Activated gamma-delta T cell treated with Interleukin-2 at 50 U/mL for 16 hours (primary cell): ENCODE results near the gene EIF3I.
A peak's percentile ranks its signal among the peaks of the same experiment; 100 is the strongest.

ENCODE experiments used
- DNase-seq: peaks from one replicate; pipeline ENCODE4 v3.0.0-alpha.2; 2020

EIF3I gene

GRCh38 chr1:32221980-32222755, at the start of gene EIF3I, which contains the start of gene TMEM234:
Gene EIF3I, plus strand, starts transcription at chr1:32222407. Its CDS starts 35 bp downstream, at chr1:32222442.
Gene TMEM234, minus strand, starts transcription at chr1:32222353. Its CDS starts 31 bp downstream, at chr1:32222322.
- DNase-seq: peak; percentile 92

DNA sequence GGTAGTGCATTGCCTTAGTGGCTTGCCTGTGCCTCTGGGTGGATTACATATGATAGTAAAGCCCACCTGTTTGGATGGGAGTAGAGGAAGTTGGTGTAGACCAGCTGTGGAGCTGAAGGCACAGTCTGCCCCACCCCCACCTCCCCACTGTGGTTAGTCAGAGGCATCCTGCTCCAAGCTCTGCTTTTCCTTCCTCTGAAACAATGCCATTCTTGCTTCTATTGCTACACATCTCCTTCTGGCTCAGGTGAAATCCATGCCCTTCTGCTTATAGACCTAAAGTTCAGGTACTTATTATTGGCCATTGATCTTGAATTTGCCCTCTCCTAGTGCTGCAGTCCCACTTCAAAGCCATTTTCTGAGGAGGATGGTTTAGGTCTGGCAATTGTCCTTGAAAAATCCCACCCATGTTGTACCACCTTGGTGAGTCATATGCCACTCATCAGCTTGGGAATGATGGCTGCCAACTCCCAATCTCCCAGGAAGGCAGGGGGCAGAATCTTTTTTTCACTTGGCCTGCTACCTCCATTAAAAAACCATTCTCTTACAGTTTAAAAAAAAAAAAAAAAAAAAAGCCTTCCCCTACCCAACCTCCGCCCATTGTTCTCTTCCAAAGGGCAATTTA, 49.5 kb upstream of the EIF3I start:
- no peak for DNase-seq

- DNase-seq: no peak
These were observed 43.6 kb upstream of the EIF3I start for GRCh38 chr1:32178380-32179192.

DNA sequence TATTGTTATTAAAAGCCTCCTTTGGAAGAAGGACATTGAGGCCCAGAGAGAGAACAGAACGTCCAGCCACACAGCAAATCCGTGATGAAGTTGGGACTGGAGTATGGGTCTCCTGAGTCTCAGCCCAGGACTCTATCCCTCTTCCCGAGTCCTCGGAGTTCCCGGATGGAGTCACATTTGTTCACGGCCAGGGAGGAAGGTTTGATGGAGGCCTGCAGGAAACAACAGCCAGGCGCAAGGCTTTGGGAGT, 43.1 kb upstream of the EIF3I start:
- DNase-seq: no peak

DNA sequence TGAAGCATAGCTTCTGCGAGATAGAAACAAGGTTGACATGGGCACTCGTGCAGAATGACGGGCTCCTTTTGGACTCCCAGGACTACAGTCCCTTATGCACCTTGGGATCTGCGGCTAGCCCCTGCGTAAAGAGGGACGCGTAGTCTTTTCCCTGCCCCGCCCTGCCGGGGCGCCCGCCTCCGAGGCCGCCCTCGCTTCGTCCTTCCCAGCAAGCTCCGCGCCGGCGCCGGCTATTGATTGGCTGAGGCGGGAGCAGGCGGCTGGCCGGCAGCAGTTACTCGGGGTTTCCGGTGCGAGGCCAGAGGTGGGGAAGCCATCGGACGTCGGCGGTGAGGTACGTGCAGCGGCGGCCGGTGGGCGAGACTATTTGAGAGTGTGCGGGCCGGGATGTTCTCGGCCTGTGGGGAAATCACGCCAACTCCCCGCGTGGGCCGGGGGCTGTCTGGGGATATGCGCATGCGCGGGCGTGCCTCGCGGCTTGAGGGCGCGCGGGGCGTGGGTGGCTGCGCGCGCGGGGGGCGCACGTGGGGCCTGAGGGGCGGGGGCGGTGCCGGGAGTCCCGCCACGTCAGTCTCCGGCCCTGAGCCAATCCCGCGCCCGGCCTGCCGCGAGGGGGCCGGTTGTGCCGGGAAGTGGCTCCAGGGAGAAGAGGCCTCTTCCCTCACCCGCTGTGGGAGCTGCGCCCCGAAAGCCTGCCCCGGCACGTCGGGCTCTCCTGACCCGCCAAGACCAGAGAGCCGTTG, 42.6 kb upstream of the EIF3I start, which contains the start of gene TXLNA:
TXLNA (plus strand) TSS at position 233 of the 743 bp plus-strand sequence. CDS start 671 bp downstream, outside the sequence.
- DNase-seq: peak; percentile 83

- DNase-seq: peak; percentile 19
These were observed 41.8 kb upstream of the EIF3I start for GRCh38 chr1:32180186-32181060.

- no peak for DNase-seq
These were observed 41.1 kb upstream of the EIF3I start for GRCh38 chr1:32181065-32181464.

DNA sequence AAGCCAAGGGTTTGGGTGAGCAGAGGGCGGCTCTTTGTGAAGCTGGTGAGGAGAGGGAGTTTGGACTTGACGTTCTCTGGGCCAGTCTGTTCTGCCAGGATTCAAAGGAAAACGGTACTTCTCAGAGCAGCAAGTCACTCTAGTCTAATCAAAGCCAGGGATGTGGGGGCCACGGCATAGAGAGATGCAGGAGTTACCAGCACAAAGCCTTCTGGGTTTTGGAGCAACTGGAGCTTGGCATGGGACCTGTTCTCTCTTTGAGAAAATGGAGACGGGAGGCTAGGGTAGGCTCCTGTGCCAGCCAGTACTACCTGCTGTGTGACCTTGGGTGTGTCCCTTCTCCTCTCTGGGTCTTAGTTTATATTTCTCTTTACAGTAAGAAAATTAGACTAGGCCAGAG, 40.6 kb upstream of the EIF3I start:
- no peak for DNase-seq

- no peak for DNase-seq
These were observed 40.1 kb upstream of the EIF3I start for GRCh38 chr1:32182060-32182459.

DNA sequence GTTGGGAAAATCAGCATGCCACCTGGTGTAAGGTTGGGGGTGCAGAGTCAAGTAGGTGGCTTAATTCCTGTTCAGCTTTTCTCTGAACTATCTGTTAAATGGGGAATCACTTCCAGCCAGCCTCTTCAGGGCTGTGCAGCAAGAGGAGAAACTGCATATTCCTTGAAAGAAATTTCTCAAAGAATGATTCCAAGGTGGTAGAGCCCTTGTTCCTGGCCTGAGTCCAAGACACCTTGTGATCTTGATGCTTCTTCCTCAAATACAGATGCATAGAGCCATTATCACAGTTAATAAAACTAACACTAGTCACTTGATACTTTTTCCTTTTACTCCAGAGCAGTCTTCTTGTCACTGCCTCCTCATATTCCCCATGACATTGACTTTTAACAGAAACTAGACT, 37.6 kb upstream of the EIF3I start:
- DNase-seq: no peak

DNA sequence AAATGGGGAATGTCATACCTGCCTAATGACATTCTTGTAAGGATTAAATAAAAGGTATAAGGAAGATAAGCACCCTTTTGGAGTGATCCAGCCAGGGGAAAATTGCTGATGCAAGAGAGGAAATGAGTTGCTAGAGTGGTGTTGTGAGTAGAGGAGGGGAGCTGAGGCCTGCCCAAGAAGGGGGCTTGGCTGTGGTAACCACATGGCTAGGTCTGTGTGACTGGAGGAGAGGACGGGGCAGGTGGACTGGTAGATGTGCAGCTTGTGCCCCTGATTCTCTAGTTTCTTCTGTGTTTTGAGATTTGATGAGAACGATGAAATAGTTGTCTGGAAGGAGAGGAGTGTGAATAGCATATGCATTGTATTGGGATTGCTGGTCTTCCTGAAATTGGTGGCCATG, 36.1 kb upstream of the EIF3I start:
- DNase-seq: no peak

- DNase-seq: no peak
These were observed 35.7 kb upstream of the EIF3I start for GRCh38 chr1:32186491-32186890.

DNA sequence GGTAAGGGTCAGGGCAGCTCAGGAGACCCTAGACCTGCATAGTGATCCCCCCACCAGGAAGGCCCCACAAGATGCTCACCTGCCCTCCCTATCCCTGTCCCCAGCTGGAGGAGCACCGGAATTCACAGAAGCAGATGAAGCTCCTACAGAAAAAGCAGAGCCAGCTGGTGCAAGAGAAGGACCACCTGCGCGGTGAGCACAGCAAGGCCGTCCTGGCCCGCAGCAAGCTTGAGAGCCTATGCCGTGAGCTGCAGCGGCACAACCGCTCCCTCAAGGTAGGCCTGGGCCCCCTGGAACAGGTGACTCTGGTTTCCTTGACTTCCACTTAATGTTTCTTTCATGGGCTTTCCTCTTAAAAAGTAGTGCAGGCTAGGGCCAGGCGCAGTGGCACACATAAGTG, 34.4 kb upstream of the EIF3I start:
- no peak for DNase-seq

GRCh38 chr1:32192220-32192948, 29.8 kb upstream of the EIF3I start:
- no peak for DNase-seq

DNA sequence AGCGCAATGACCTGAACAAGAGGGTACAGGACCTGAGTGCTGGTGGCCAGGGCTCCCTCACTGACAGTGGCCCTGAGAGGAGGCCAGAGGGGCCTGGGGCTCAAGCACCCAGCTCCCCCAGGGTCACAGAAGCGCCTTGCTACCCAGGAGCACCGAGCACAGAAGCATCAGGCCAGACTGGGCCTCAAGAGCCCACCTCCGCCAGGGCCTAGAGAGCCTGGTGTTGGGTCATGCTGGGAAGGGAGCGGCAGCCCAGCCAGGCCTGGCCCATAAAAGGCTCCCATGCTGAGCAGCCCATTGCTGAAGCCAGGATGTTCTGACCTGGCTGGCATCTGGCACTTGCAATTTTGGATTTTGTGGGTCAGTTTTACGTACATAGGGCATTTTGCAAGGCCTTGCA, 27.2 kb upstream of the EIF3I start:
- DNase-seq: no peak

GRCh38 chr1:32195531-32195930, 26.7 kb upstream of the EIF3I start:
- no peak for DNase-seq

- DNase-seq: no peak
These were observed 26.0 kb upstream of the EIF3I start for GRCh38 chr1:32195972-32196823.

GRCh38 chr1:32197074-32197473, 25.1 kb upstream of the EIF3I start:
- DNase-seq: no peak

DNA sequence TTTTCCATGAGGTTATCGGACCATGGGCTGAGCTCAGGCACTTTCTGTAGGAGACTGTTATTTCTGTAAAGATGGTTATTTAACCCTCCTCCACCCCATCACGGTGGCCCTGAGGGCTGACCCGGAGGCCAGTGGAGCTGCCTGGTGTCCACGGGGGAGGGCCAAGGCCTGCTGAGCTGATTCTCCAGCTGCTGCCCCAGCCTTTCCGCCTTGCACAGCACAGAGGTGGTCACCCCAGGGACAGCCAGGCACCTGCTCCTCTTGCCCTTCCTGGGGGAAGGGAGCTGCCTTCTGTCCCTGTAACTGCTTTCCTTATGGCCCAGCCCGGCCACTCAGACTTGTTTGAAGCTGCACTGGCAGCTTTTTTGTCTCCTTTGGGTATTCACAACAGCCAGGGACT, 24.4 kb upstream of the EIF3I start:
- DNase-seq: no peak
